Activated CD8-positive, alpha-beta memory T cell treated with anti-CD3 and anti-CD28 coated beads, Interleukin-2, amount 50 U/mL, for 24 hours (primary cell): ENCODE data around the gene SERPINE1.
A peak's percentile ranks its signal among the peaks of the same experiment; 100 is the strongest.
"Not testable (repeated sequence)": the region's sequence is repeated elsewhere in the genome, so short reads cannot be mapped to it uniquely, and the experiment has no call there.

Experiments
- DNase-seq: peaks from one replicate; pipeline ENCODE4 v3.0.0-alpha.2; 2020; ENCODE audit errors: extremely low read depth

SERPINE1 gene

DNA sequence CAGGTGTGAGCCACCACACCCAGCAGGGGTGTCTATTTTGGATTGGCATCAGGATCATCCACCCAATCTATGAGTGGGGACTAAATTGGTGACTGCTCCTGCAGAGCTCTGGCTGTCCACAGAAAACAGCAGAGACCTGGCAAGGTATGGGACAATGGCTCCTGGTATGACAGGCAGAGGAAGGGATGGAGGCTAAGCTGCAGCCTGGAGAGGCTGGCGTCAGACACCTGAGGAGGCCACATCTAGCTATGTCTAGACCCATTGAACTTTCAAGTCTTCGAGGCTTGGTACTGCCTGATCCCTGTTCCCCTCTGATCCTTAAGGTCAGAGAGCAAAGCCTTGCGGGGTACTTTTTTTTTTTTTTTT is 3.2 kb upstream of the SERPINE1 start:
- no peak for DNase-seq

DNA sequence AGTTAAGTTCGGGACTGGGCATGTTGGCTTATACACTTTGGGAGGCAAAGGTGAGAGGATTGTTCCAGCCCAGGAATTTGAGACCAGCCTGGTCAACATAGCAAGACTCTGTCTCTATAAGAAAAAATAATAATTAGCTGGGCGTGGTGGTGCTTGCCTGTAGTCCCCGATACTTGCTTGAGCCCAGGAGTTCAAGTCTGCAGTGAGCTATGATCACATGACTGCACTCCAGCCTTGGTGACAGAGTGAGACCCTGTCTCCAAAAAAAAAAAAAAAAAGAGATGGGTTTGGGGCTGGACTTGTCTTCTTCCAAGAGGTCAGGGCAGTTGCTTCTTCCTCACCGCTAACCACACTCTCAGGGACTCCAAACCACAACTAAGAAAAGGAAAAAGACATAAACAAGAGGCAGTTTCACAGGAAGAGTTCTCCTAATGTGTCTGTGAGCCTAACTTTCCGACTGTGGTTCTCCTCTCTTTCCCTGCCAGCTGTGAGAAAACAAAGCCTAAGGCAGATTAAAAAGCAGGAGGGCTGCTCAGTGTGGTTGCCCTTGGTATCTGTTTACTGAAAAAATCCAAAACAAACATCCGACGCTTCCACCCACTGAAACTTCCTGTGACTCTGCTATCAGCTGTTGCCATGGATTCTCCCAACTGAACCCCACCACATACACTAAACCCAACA is 2.4 kb upstream of the SERPINE1 start:
- DNase-seq = no peak

- no peak for DNase-seq
These were observed 784 bp upstream of the SERPINE1 start for GRCh38 chr7:101125989-101126650.

- DNase-seq = no peak
These were observed 646 bp downstream of the SERPINE1 start for GRCh38 chr7:101127460-101128039.

- no peak for DNase-seq
These were observed 1.3 kb downstream of the SERPINE1 start for GRCh38 chr7:101128040-101128834.

- DNase-seq = no peak
These were observed 2.8 kb downstream of the SERPINE1 start for GRCh38 chr7:101129603-101130117.

DNA sequence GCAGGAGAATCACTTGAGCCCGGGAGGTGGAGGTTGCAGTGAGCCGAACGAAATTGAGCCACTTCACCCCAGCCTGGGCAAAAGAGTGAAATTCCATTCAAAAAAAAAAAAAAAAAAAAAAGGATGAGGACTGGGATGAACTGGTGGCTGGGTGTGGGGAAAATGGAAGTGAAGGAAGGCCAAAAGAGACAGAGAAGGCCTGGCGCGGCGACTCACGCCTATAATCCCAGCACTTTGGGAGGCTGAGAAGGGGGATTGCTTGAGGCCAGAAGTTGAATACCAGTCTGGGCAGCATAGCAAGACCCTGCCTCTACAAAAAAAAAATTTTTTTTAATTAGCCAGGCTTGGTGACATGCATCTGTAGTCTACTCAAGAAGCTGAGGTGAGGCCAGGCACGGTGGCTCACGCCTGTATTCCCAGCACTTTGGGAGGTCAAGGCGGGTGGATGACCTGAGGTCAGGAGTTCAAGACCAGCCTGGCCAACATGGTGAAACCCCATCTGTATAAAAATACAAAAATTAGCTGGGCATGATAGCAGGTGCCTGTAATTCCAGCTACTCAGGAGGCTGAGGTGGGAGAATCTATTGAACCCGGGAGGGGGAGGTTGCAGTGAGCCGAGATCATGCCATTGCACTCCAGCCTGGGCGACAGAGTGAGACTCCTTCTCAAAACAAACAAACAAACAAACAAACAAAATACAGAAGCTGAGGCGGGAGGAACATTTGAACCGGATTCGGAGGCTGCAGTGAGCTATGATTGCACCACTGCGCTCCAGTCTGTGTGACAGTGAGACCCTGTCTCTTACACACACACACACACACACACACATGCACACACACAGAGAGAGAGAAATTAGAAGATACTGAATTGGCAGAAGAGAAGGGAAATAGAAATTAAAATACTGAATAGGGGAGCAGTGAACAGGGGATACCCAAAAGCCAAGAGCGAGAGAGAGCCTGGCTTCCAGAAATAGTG is 6.0 kb downstream of the SERPINE1 start:
- not testable (repeated sequence) for DNase-seq

DNA sequence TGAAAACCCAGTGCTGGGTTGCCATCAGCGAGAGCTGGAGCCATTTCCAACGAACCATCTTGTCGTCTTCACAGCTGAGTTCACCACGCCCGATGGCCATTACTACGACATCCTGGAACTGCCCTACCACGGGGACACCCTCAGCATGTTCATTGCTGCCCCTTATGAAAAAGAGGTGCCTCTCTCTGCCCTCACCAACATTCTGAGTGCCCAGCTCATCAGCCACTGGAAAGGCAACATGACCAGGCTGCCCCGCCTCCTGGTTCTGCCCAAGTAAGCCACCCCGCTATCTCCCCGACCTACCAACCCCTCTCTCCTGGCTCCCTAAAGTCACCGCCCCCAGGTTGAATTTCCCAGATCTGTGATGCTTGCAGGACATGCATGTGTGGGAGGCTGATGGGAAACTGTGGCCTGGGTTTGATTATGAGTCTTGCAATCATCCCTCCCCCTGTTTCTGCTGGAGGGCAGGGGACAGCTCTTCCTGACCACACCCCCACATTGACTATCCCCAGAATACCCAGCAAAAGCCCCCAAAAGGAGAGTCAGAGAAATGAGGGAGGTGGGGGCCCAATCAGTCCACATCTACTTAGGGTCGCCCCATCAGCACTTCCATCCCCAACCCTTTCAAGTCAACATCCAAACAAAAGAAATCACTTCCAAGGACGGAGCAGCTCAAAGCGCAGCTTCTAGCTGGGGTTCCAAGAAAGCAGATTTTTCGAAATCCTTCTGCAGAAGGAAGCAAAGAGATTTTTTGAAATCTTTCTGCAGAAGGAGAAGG is 6.9 kb downstream of the SERPINE1 start:
- no peak for DNase-seq

DNA sequence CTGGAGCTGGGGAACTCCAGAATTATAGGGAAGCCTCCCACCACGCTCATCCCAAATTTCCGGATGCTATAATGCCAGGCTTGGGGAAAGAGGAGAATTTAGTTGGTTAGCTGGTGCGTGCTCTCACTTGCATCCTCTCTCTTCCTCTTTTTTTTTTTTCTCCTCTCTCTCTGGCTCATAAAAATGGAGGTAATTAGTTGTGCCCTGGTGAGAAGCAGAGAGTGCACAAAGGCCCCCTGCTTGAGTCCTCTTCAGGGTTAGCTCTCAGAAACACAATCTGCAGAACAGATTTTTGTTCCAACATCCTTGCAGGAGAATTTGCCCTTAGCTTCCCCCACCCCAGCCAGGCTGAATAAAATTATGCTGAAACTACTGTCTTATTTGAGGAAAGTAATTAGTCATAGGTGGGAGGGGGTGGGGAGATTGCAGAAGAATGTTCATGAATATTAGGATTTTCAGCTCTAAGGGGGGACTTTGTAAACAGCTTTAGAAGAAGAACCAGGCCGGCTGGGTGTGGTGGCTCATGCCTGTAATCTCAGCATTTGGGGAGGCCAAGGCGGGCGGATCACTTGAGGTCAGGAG is 7.6 kb downstream of the SERPINE1 start:
- no peak for DNase-seq

- no peak for DNase-seq
These were observed 10.8 kb downstream of the SERPINE1 start for GRCh38 chr7:101137651-101138212.

- DNase-seq = peak; percentile 84
These were observed 11.4 kb downstream of the SERPINE1 start for GRCh38 chr7:101138213-101138870.

GRCh38 chr7:101140339-101140699 is 13.4 kb downstream of the SERPINE1 start:
- DNase-seq = no peak

DNA sequence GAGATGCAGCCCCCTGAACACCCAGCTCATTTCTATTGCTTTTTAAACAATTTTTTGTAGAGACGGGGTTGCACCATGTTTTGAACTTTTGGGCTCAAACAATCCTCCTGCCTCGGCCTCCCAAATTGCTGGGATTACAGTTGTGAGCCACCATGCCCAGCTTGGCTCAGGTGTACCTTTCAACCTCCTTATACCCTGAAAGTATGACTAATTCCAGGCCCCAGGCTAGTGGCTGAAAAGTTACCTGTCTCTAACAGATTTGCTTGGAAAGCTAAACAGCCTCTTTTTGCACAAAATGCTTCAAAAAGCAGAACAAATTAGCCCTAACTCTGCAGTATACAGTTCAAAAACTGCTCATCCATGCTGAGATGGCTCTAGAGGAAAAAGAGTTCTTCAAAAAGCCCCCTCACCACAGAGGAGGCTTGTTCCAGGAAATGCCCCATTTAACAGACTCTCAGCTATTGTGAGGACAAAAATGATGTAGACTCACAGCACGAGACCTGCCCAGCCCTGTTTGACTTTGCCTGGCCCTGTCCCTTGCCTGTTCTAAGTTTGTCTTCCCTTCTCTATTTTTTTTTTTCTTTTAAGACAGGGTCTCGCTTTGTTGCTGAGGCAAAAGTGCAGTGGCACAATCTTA is 14.0 kb downstream of the SERPINE1 start:
- no peak for DNase-seq

DNA sequence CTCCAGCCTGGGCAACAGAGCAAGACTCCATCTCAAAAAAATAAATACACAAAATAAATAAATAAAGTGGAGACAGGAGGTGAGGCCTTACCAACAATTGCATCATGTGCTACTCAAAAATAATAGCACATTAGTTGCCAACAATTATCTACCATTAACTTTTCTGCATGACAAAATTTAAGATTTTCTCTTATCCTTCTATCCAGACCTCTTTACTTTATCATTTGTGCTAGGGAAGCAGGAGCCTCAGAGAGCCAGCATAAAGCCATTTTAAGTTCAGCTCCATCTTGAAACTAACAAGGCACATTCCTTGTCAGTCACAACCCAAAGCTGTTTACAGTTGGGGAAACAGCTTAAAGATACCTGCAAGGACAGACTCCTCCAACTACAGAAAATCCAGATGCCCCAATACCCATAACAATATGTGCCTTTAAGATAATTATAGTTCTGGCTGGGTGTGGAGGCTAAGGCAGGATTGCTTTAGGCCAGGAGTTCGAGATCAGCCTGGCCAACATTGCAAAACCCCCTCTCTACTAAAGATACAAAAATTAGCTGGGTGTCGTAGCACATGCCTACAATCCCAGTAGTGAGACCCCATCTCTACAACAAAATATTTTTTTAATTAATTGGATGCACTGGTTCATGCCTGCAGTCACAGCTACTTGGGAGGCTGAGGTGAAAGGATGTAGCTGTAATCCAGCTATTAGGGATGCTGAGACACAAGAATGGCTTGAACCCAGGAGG is 25.2 kb downstream of the SERPINE1 start:
- DNase-seq = no peak

DNA sequence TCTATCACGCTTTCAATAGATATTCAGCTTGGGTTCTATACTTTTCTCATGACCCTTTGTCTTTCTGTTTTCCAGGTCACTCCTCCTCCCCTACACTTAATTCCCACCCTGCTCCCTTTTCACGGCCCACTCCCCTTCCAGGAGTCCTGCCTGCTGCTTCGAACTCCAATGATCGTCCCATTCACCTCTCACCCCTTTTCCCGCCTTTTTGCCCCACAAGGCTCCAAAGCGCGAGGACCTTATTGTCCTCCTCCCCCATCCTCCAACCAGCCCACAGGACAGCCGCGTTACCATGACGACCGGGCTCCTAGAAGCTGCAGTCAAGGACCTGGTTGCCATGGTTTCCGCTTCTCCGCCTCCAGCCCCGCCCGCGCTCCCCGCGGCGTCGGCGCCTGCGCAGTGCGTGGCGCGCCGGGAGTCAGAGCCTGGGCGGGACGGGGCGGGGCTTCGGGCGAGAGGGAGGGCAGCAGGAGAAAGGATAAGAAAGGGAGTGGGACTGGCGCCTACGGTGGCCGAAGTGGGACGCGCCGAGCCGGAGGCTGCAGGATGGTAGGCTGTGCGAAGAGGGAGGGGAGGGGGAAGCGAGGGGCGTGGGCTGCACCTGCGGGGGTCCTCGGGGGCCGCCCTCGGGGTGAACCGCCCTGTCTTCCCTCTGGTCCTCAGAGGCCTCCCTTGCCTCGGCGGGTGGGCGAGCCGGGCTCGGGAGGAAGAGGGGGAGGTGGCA is 27.2 kb downstream of the SERPINE1 start, which contains the start of gene AP1S1:
Gene AP1S1 (plus strand): TSS at position 508 of the 724 bp plus-strand sequence. CDS start 39 bp downstream, at position 547.
- peak; percentile 73 for DNase-seq

DNA sequence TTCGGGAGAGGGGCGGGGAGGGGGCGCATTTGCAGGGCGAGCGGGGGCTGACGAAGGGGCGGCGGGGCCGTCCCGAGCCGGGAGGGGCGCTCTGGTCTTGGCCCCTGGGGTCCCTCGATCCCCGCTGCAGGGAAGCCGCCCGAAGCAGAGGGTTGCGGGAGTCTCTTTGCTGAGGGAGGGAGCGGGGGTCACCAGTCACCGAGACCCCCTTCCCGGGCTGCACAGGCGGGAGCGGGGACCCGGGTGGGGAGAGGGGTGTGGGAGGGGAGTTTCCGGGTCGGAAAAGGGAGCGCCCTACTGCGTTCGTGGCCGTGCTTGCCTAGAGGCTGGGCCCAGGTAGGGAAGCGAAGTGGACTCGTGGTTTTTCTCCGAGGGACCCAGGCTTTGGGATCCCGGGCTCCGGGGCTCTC is 27.8 kb downstream of the SERPINE1 start:
- DNase-seq = no peak

DNA sequence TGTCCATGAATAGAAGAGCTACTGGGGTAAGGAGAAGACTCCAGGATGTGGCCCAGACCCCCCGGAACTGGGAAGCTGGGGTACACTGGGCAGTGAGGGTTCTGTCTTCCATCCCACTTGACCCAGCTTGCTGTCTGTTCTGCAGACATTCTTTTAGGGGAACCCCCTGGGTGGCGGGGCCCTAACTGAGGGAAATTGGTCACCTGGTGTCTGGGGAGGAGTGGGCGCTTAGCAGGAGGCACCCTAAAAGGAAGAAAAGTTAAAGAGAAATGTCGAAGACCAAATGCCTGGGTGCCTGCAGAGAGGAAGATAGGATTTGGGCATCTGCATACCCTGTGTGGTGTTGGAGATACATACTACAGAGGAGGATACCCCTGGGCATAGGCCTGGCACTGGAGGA is 28.4 kb downstream of the SERPINE1 start:
- DNase-seq = no peak
